Body of pancreas (tissue), 4 donors: ENCODE data around the gene TSPAN15.

Experiments
- POLR2A ChIP-seq, 3 donors: fragments of 450-650 bp; IDR thresholded peaks; one replicate each; pipeline ENCODE4 v1.6.1; 2016; ENCODE audit warnings: antibody characterized with exemption in 3 of 3, mild to moderate bottlenecking in 2 of 3
- TF ChIP-seq, protein P1 (sequence below), 7 experiments: fragments of 450-650 bp in 4 of 7; fragments of 200-600 bp in 3 of 7; sonication (generic) in 3 of 7; IDR thresholded peaks; one replicate each; pipeline ENCODE4 v1.5.1; 2016 to 2019; ENCODE audit warnings: antibody characterized with exemption in 7 of 7

- TF ChIP-seq, protein P1, sequence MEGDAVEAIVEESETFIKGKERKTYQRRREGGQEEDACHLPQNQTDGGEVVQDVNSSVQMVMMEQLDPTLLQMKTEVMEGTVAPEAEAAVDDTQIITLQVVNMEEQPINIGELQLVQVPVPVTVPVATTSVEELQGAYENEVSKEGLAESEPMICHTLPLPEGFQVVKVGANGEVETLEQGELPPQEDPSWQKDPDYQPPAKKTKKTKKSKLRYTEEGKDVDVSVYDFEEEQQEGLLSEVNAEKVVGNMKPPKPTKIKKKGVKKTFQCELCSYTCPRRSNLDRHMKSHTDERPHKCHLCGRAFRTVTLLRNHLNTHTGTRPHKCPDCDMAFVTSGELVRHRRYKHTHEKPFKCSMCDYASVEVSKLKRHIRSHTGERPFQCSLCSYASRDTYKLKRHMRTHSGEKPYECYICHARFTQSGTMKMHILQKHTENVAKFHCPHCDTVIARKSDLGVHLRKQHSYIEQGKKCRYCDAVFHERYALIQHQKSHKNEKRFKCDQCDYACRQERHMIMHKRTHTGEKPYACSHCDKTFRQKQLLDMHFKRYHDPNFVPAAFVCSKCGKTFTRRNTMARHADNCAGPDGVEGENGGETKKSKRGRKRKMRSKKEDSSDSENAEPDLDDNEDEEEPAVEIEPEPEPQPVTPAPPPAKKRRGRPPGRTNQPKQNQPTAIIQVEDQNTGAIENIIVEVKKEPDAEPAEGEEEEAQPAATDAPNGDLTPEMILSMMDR (IDR thresholded peaks at IDR 0.05), result no peak
- TF ChIP-seq POLR2A (IDR thresholded peaks at IDR 0.05), result no peak
These were observed 26.8 kb downstream of the TSPAN15 start for GRCh38 chr10:69477968-69478597.
